Measurements from ENCODE around the gene MEG3. TPM values are rescaled to one million over a fixed set of nuclear protein-coding genes. Genes with fewer than 3 reads are reported as not detected.
"Not testable (repeated sequence)": the region's sequence is repeated elsewhere in the genome, so short reads cannot be mapped to it uniquely, and the experiment has no call there.

MEG3 gene
- total RNA-seq, 4 donors from 2014 or later = 8.2 to 18.2 (median 10.0) TPM

DNA sequence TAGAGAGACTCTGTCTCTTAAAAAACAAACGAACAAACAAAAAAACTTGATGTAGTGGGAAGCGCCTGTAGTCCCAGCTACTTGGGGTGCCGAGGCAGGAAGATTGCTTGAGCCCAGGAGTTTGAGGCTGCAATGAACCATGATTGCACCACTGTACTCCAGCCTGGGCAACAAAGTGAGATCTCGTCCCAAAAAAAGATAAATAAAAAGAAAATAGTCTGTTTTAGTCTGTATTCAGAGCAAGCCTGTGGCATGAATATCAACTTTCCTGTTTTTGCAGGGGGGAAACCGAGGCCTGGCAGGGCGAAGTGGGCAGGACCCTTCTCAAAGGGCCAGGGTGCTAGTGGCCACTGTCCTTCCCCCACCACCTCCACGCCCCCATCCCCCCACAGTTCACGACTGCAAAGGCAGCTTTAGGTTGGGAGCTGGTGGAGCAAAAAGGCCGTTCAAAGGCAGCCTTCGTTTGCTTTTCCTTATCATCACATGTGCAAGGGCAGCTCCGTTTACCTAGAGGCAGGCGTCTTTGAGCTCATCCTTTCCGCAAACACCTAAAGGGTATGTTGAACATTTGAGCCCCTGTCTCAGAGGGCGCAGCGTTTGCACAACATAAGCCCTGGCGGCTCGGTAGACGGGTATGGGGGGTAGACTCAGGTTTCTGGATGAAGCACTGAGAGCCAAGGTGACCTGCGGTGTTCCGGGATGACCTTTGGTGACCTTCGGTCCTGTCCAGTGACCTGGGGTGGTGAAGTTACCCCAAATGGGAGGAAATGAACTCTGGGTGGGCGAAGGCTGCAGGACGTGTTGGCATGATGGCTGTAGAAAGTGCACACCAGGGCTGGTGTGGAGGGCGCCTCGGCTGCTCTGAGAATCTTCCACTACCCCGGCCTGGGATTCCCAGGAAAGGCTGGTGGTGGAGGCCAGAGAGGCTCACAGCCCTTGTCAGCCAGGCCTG, 8.7 kb upstream of the MEG3 start:
- TF ChIP-seq POLR2A (IDR thresholded peaks at IDR 0.05) = no peak
- TF ChIP-seq, protein P1, sequence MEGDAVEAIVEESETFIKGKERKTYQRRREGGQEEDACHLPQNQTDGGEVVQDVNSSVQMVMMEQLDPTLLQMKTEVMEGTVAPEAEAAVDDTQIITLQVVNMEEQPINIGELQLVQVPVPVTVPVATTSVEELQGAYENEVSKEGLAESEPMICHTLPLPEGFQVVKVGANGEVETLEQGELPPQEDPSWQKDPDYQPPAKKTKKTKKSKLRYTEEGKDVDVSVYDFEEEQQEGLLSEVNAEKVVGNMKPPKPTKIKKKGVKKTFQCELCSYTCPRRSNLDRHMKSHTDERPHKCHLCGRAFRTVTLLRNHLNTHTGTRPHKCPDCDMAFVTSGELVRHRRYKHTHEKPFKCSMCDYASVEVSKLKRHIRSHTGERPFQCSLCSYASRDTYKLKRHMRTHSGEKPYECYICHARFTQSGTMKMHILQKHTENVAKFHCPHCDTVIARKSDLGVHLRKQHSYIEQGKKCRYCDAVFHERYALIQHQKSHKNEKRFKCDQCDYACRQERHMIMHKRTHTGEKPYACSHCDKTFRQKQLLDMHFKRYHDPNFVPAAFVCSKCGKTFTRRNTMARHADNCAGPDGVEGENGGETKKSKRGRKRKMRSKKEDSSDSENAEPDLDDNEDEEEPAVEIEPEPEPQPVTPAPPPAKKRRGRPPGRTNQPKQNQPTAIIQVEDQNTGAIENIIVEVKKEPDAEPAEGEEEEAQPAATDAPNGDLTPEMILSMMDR (IDR thresholded peaks at IDR 0.05) = peak in 1 of 3 donors; percentile 14
- intact Hi-C loops (cut with DNase I; ENCODE audit: low total_unique reads) = loop anchor here (10.0 kb wide), 1 partner anchor 818 kb away; no protein-coding TSS in a partner anchor
- no peak overlapping the region for H3K4me3 ChIP-seq (ENCODE audit: low read depth, poor library complexity, severe bottlenecking)
- 91 to 92% methylated on average over 26 of the region's 26 CpGs for WGBS, 2 donors
- DNase-seq (ENCODE audit: low spot score in 2 of 2) = no peak

DNA sequence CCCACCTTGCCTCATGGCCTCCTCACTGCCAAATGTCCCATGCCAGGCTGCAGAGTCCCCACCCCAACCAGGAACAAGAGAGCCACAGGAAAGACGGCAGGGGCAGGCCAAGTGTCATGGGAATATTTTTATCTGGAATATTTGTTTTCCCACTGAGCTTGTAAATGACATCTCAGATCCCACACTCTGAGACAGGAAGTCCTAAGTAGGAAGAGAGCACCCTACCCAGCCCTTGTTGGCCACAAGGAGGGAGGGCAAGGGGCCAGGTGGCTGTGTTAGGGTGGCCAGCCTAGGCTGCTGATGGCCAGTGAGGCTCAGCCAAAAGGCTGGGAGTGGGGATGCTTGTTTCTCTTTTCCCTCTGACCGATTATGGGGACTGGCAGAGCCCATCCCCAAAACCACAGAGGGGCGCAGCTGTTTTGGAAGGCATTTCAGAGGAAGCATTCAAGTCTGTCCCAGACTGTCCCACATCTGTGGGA, 7.7 kb upstream of the MEG3 start:
- WGBS, 2 donors = 59 to 60% methylated on average over 3 of the region's 3 CpGs
- intact Hi-C loops (cut with DNase I; ENCODE audit: low total_unique reads) = loop anchor here (2.0 to 10.0 kb wide), 2 partner anchors 55 to 817 kb away; no protein-coding TSS in a partner anchor
- TF ChIP-seq POLR2A (IDR thresholded peaks at IDR 0.05) = no peak
- TF ChIP-seq, protein P1 (IDR thresholded peaks at IDR 0.05) = no peak
- DNase-seq (ENCODE audit: low spot score in 2 of 2) = no peak
- H3K4me3 ChIP-seq (ENCODE audit: low read depth, poor library complexity, severe bottlenecking) = no peak overlapping the region

DNA sequence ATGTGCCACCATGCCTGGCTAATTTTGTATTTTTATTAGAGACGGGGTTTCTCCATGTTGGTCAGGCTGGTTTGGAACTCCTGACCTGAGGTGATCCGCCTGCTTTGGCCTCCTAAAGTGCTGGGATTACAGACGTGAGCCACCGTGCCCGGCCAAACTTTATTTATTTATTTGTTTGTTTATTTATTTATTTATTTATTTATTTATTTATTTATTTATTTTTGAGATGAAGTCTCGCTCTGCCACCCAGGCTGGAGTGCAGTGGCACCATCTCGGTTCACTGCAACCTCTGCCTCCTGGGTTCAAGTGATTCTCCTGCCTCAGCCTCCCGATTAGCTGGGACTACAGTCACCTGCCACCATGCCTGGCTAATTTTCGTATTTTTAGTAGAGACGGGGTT, 7.0 kb upstream of the MEG3 start:
- WGBS, 2 donors = 92 to 93% methylated on average over 10 of the region's 10 CpGs
- intact Hi-C loops (cut with DNase I; ENCODE audit: low total_unique reads) = loop anchor here (2.0 to 10.0 kb wide), 2 partner anchors 54 to 816 kb away; no protein-coding TSS in a partner anchor

DNA sequence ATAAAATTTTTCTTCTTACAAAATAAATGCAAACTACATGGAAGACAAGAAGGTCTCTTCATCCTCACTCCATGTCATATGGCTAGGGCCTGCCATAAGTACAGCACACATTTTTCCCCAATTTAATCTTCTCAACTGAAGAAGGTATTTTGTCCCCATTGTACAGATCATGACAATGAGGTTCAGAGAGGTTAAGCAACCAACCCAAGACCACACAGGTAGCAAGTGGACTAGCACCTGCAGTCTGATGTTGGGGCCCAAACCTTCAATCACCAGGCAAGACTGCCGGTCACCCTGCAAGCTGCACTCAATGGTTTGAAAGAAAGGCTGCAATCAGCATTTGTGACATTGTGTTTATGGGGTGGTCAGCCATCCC, 6.5 kb upstream of the MEG3 start:
- no peak for TF ChIP-seq POLR2A (IDR thresholded peaks at IDR 0.05)
- TF ChIP-seq, protein P1 (IDR thresholded peaks at IDR 0.05) = no peak
- intact Hi-C loops (cut with DNase I; ENCODE audit: low total_unique reads) = loop anchor here (2.0 to 10.0 kb wide), 2 partner anchors 53 to 815 kb away; no protein-coding TSS in a partner anchor
- H3K4me3 ChIP-seq (ENCODE audit: low read depth, poor library complexity, severe bottlenecking) = no peak overlapping the region
- 80 to 83% methylated on average over 1 of the region's 1 CpG for WGBS, 2 donors
- no peak for DNase-seq (ENCODE audit: low spot score in 2 of 2)

More for the DNA sequence above, 7.0 kb upstream of the MEG3 start:
- not testable (repeated sequence) for DNase-seq (ENCODE audit: low spot score in 2 of 2); H3K4me3 ChIP-seq (ENCODE audit: low read depth, poor library complexity, severe bottlenecking)

DNA sequence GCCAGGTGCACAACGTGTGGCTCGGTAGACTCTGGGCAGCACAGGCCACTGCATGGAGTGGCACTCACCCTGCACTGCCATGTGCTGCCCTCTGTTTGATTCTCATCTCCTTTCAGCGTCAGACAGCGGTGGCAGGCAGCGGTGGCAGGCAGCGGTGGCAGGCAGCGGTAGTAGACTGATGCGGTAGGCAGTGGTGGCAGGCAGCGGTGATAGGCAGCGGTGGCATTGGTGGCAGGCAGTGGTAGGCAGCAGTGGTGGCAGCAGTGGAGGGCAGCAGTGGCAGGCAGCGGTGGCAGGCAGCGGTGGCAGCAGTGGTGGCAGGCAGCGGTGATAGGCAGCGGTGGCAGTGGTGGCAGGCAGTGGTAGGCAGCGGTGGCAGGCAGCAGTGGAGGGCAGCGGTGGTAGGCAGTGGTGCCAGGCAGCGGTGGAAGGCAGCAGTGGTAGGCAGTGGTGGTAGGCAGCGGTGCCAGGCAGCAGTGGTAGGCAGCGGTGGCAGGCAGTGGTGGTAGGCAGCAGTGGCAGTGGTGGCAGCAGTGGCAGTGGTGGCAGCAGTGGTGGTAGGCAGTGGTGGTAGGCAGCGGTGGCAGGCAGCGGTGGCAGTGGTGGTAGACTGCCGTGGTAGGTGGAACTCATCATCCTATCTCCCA, 6.0 kb upstream of the MEG3 start:
- TF ChIP-seq, protein P1 (IDR thresholded peaks at IDR 0.05) = no peak
- no peak for TF ChIP-seq POLR2A (IDR thresholded peaks at IDR 0.05)
- no peak for DNase-seq (ENCODE audit: low spot score in 2 of 2)
- intact Hi-C loops (cut with DNase I; ENCODE audit: low total_unique reads) = loop anchor here (2.0 to 10.0 kb wide), 2 partner anchors 53 to 815 kb away; no protein-coding TSS in a partner anchor
- 93 to 95% methylated on average over 22 of the region's 22 CpGs for WGBS, 2 donors
- no peak overlapping the region for H3K4me3 ChIP-seq (ENCODE audit: low read depth, poor library complexity, severe bottlenecking)

DNA sequence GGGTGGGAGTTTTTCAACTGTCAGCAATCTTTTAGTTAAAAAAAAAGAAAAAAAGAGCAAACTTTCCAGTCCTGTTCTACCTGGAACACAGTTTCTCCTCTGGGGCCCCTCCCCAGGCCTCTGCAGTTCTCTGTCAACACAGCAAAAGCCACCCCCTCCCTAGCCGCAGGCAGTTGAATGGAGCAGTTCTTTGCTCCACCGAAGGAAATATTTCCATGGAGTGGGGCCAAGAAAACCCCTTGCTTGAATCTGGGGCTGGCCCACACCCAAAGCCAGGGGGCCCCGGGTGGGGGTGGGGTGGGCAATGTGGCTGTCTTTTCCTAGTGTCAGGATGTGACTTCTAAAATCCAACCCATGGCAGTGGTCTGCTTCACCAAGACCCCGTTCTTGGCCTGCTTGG, 5.0 kb upstream of the MEG3 start:
- intact Hi-C loops (cut with DNase I; ENCODE audit: low total_unique reads) = no loop called here
- H3K4me3 ChIP-seq (ENCODE audit: low read depth, poor library complexity, severe bottlenecking) = no peak overlapping the region
- 35 to 60% methylated on average over 3 to 4 of the region's 4 CpGs for WGBS, 2 donors
- DNase-seq (ENCODE audit: low spot score in 2 of 2) = no peak
- no peak for TF ChIP-seq POLR2A (IDR thresholded peaks at IDR 0.05)
- TF ChIP-seq, protein P1 (IDR thresholded peaks at IDR 0.05) = no peak

Data from lower leg skin (tissue), 4 donors.